IPS-18c (cell line): ENCODE data around the gene NUDT3.

Experiments
- H3K4me3 ChIP-seq: 2 replicates; pipeline ENCODE4 v1.7.0; 2013; ENCODE audit warnings: low read depth, mild to moderate bottlenecking, low read length, moderate library complexity; ENCODE audit not compliant: insufficient read depth
- H3K9me3 ChIP-seq: one replicate; pipeline ENCODE4 v1.6.1; 2013; ENCODE audit warnings: mild to moderate bottlenecking, low read length, moderate library complexity; ENCODE audit not compliant: control insufficient read depth, insufficient read depth

NUDT3 gene

DNA sequence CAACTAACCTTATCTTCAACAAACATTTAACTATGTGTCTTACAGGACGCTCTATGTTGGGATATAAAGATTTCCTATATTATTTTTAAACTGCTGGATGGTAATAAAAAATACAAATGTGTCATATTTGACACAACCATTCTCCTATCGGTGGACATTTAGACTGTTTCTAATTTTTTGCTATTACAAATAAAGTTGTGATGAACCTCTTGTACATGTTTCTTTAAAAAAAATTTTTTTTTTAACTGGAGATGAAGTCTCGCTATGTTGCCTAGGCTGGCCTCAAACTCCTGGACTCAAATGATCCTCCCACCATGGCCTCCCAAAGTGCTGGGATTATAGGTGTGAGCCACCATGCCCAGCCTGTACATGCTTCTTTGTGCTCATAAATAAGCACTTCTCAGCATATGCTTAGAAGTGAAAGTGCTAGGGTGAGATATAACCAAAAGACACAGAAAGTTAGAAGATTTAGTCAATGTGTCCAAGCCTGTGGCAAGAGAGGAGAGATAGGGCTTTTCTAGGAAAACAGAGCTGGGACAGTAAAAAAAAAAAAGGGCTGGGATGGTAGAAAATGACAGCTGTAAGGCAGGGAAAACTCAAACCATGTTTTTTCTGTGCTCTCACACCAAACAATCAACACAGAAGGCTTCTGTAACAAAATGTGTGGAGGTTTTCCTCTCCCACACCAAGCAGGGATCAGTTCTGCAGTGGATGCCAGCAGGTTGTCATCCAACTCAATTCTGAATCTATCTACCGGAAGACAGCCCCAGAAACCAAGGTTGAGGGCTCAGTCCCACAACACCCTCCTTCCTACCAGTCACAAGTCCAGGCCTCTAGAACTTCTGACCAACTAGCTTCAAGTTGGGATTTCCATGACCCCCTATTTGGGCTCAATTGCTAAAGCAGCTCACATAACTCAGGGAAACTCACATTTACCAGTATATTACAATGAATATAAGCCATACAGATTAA is 73.7 kb downstream of the NUDT3 start:
- H3K9me3 ChIP-seq, result no peaks in the 10 kb centered on the region
- H3K4me3 ChIP-seq, result no peak overlapping the region

DNA sequence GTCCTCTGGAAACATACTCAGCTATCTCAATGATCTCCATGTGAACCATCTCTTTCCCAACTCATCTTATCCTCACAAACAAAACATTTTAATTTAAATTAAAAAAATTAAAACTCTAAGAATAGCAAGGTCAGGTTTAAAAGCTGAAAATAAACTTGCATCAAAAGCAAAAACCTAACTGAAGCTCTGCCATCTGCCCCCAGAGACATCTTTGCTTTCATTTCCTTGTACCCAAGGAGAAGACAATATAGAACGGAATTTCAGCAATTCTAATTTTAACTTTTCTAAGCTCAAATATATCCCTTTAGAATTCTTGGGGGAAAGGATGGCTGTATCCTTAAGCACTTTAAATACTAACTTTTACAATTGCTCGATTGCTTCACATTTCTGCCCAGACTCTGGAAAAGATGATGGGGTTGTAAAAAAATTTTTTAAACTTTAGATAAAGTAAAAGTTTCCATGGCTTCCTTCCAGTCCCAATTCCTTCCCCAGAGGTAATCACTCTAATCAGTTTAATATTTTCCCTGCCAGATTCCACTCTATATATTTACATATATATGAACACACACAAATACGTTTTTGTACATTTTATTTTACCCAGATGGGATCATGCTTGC is 74.5 kb downstream of the NUDT3 start:
- H3K9me3 ChIP-seq, result no peaks in the 10 kb centered on the region
- no peak overlapping the region for H3K4me3 ChIP-seq

DNA sequence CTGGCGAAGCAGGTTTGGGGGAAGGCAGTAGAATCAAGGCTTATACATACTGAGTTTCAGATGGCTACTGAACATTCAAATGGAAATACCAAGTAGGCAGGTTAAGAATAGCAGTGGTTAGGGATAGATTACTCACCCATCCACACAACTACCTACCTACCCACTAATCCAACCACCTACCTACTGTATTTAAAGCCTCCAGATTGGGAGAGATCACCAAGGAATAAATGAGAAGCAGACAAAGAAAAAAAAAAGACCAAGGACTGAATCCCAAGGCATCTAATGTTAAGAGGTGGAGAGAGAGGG is 75.3 kb downstream of the NUDT3 start:
- Histone ChIP-seq H3K9me3 (no peaks in the 10 kb centered on the region), H3K4me3 (no peak overlapping the region)

DNA sequence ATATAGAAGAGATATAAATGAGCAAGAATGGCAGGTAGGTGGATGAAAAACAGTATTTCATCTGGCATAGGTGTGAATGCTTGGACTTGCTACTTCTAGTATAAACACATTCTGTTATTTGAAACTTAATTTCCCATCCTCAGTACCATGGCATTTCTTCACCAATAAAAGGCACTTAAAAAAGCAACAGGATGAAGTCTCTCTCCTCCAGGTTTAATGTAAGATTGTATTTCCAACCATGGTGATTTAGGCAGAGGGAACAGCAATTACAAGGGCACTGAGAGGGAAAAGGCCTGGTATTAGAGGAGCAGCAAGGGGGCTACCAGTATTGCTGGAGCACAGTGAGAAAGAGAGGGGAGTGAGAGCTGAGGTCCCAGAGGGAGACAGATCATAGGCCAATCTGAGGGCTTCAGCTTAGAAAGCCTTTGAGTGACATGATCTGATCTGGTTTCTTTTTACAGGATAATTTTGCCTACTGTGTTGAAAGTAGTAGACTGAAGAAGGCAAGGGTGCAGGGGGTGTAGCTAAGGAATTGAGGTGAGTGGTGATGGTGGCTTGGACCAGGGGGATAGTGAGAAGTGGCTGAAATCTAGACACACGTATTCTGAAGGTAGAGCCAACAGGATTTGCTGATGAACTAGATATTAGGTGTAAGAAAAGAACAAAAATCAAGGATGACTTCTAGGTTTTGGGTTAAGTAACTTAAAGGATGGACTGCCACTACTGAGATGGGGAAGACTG is 75.9 kb downstream of the NUDT3 start:
- Histone ChIP-seq H3K4me3 (no peak overlapping the region), H3K9me3 (no peaks in the 10 kb centered on the region)

DNA sequence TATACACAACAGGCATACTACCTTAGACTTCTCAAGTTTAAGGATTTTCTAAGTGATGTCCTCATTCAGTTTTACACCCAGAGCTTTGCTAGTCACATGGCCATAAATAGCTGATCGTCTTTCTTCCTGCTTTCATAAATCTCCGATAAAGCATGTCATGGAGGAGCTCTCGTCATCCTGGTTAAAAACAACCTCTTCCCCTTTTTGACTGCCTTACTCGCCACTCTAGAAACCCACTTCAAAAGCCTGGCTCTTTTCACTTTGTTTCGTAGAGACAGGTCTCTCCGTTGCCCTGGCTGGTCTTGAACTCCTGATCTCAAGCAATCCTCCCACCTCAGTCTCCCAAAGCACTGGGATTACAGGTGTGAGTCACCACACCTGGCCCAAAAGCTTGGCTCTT is 76.7 kb downstream of the NUDT3 start:
- H3K9me3 ChIP-seq, result no peaks in the 10 kb centered on the region
- H3K4me3 ChIP-seq, result no peak overlapping the region

DNA sequence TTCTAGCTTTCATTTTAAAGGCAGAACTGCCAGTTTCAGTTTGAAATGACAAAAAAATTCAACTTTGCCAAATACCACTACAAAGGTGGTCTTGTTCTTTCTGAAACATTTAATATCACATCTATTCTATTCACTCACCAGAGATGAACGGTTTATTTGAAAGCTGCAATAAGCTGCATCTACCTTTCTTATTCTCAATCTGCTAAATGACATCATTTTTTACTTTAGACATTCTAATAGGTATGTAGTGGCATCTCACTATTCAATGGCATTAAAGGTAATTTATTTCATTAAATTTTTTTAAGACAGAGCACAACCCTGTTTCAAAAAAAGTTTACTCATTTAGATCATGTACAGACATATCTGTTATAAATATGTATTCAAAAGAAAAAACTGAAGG is 77.2 kb downstream of the NUDT3 start:
- no peaks in the 10 kb centered on the region for H3K9me3 ChIP-seq
- no peak overlapping the region for H3K4me3 ChIP-seq

DNA sequence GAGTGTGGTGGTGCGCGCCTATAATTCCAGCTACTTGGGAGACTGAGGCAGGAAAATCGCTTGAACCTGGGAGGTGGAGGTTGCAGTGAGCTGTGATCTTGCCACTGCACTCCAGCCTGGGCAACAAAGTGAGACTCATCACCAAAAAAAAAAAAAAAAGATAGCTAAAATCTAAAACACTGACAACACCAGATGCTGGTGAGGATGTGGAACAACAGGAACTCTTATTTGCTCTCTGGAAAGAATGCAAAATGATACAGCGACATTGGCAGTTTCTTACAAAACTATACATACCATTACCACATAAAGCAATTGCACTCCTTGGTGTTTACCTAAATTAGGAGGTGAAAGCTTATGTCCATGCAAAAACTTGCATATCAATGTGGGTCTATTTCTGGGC is 80.2 kb downstream of the NUDT3 start:
- Histone ChIP-seq H3K9me3 (no peaks in the 10 kb centered on the region), H3K4me3 (no peak overlapping the region)

DNA sequence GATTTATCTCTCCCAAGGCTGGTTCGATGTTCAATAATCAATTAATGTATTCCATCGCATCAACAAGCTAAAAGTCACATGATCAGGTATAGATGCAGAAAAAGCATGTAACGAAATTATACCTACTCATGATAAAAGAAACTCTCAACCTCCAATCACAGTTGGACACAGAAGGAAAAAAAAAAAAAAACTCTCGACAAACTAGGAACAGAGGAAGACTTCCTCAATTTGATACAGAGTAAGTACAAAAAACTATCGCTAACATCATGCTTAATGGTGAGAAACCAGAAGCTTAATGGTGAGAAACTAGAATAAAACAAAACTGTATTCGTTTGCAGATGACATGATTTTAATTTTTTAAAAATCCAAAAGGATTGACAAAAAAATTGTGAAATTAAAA is 81.7 kb downstream of the NUDT3 start:
- H3K9me3 ChIP-seq, result no peaks in the 10 kb centered on the region
- no peak overlapping the region for H3K4me3 ChIP-seq

DNA sequence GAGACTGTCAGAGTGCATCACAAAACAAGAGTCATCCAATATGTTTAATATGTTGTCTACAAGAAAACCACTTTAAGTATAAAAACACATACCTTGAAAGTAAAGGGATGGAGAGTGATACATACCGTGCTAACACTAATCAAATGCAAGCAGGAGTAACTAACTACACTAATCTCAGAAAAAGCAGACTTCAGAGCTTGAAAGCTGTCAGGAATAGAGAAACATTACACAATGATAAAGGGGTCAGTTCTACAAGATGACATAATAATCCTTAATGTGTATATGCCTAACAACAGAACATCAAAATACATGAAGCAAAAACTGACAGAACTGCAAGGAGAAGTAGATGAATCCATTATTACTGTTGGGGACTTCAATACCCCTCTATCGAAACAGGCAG is 84.0 kb downstream of the NUDT3 start:
- no peak overlapping the region for H3K4me3 ChIP-seq
- H3K9me3 ChIP-seq, result no peaks in the 10 kb centered on the region

DNA sequence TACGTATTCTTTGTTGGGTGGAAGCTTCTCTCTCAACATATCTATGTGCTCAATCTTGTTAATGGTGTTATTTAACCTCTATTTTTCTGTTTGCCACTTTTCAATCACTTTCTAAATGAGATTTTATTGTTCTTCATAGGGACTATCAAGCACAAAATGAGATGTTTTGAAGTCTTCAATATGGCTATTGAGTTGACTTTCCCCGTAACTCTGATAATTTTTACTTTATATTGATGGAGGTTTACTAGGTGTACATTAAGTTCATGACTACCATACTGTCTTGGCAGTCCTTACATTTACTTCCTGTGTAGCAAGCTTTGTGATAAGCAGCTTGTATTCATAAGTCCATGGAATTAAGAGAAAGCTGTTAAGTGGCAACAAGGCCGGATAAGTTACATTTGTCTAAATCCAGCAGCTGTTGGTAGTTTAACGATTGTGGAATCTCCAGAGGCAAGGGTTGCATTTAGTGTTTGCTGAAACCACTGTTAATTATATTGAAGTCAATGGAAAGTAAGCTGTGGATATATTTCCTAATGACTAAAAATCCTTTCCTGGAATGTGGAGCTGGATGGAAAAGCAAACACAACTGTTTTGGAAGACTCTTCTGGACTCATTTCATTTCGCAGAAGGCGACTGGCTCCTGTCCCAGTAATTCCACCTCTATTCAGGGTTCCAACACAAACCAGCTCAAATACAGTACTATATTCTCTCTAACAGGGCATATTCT is 86.3 kb downstream of the NUDT3 start:
- no peak overlapping the region for H3K4me3 ChIP-seq
- no peaks in the 10 kb centered on the region for H3K9me3 ChIP-seq

DNA sequence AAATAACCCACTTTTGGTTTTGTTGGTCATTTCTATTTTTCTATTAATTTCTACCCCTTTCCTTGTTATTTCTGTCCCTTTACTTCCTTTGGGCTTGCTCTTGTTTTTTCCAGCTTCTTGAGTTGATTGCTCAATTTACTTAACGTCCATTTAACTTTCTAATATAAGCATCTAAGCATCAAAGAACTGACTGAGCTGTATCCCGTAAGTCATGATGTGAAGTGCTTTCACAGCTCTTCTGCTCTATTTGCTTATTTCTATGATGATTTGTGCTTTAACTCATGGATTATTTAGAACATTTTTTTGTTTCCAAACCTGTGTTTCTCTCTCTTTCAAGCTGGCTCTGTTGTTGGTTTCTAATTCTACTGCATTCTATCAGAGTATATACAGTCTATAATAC is 87.0 kb downstream of the NUDT3 start:
- H3K4me3 ChIP-seq, result no peak overlapping the region
- no peaks in the 10 kb centered on the region for H3K9me3 ChIP-seq

DNA sequence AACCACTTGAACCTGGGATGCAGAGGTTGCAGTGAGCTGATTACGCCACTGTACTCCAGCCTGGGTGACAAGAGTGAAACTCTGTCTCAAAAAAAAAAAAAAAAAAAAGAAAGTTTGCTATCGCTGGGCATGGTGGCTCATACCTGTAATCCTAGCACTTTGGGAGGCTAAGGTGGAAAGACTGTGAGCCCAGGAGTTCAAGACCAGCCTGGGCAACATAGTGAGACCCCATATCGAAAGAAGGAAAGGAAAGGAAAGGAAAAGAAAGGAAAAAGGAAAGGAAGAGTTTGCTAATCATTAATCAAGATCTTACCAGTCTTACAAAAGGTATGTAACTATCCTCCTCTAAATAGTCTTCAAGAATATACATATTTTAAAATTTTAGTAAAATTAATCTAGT is 88.3 kb downstream of the NUDT3 start:
- no peak overlapping the region for H3K4me3 ChIP-seq
- no peaks in the 10 kb centered on the region for H3K9me3 ChIP-seq

DNA sequence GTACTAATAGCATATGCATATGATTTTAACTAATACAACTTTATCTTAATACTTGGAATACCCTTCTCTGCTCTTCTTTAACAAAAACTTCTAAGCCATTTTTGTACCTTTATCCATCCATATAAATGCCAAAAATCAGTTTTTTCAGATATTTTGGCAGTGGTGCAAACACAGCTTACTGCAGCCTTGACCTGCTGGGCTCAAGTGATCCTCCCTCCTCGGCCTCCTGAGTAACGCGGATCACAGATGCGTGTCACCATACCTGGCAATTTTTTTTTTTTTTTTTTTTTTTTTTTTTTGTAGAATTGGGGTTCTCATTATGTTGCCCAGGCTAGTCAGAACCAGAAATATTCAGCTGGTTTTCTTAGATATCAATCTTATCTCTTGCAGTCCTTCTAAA is 89.5 kb downstream of the NUDT3 start:
- H3K4me3 ChIP-seq, result no peak overlapping the region

DNA sequence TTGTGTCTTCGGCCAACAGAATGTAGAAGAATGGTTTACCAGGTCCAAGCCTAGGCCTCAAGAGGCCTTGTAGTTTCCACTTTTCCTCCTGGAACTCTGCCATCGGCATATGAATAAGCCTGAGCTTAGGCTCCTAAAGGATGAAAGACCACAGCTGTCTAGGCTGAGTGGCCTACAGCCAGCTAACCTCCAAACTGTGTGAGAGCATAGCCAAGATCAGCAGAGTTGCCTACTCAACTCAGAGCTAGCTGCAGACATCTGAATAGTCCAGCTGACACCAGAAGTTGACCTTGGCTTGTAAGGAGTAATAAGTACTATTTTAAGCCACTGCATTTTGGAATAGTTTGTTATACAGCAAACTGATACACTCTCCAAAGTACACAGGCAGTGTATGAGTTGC is 91.1 kb downstream of the NUDT3 start:
- Histone ChIP-seq H3K9me3 (no peaks in the 10 kb centered on the region), H3K4me3 (no peak overlapping the region)

More for the DNA sequence above, 89.5 kb downstream of the NUDT3 start:
- H3K9me3 ChIP-seq, result no peaks in the 10 kb centered on the region

DNA sequence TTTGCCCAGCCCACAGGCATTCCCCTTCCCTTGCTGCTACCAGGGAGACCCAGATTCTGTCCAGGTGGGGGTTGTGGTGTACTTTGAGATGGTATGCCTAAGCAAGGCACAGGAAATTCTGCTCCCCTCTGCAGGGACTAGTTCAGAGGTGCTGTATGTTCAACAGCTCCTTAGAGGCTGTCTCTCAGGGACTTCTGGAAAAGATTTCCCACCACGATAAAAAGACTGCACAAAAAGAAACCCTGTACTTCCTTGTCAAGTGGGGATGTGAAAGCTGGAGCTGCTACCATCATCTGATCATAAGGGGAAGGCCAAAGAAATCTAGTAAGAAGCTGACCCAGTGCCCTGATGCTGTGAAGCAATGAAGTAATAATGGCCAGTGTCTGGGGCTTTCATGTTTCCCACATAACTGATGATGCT is 92.1 kb downstream of the NUDT3 start:
- no peak overlapping the region for H3K4me3 ChIP-seq
- no peaks in the 10 kb centered on the region for H3K9me3 ChIP-seq

DNA sequence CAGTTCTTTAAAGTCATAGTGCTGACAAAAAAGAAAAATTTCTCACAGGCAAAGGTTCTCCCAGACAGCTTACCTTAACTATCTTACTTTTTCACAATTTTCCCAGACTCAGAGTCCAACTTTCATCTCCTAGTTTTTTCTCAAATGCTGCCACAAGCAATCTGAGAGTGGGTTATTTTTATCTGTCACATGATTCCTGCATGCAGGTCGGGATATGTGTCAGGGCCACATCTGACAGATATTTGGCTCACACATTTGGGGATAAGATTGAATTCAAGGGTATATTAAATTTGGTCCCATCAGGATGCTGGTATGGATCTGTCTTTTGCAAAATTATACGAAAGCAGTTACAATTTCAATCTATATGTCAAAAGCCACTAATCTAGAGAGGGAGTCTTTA is 93.5 kb downstream of the NUDT3 start:
- no peak overlapping the region for H3K4me3 ChIP-seq
- no peaks in the 10 kb centered on the region for H3K9me3 ChIP-seq

DNA sequence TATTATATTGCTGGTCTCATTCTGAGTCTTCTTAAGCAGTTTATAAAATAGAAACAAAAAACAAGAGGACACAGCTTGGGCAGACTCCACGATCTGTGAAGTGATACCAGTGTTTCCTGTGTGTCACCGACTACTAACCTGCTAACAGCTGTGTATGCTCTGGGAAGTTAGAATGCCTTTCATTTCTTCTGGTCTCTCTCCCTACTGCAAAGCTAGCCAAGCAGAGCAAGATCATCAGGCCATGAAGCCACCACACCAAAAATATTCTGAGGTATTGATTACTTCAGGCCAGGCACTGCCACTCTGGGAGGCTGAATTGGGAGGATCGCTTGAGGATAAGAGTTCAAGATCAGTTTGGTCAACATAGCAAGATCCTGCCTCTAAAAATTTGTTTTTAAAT is 96.7 kb downstream of the NUDT3 start:
- no peaks in the 10 kb centered on the region for H3K9me3 ChIP-seq
- H3K4me3 ChIP-seq, result no peak overlapping the region
